GM20000 (cell line): ENCODE results near the gene RPL39L.

Experiments used
- DNase-seq: peaks from one replicate; pipeline ENCODE4 v3.0.0; 2012; ENCODE audit warnings: low spot score
- CTCF ChIP-seq: IDR thresholded peaks from 2 replicates; pipeline ENCODE4 v1.5.1; 2012; ENCODE audit warnings: mild to moderate bottlenecking, control low read depth; ENCODE audit errors: extremely low read depth, missing control alignments

RPL39L gene

GRCh38 chr3:187122261-187122660 lies 17.0 kb downstream of the RPL39L start:
- TF ChIP-seq CTCF: no peak
- DNase-seq: no peak

- no peak for TF ChIP-seq CTCF
- DNase-seq: no peak
These were observed 19.0 kb downstream of the RPL39L start for GRCh38 chr3:187120326-187120725.

- no peak for DNase-seq
- TF ChIP-seq CTCF: no peak
These were observed 24.8 kb downstream of the RPL39L start for GRCh38 chr3:187114511-187114910.

- TF ChIP-seq CTCF: peak; percentile 39
- DNase-seq: no peak
These were observed 26.1 kb downstream of the RPL39L start for GRCh38 chr3:187112934-187113793.

- no peak for TF ChIP-seq CTCF
- no peak for DNase-seq
These were observed 29.1 kb downstream of the RPL39L start for GRCh38 chr3:187110156-187110555.

GRCh38 chr3:187107989-187108388 lies 31.3 kb downstream of the RPL39L start:
- no peak for DNase-seq
- no peak for TF ChIP-seq CTCF

GRCh38 chr3:187105700-187106099 lies 33.6 kb downstream of the RPL39L start:
- TF ChIP-seq CTCF: no peak
- no peak for DNase-seq
